HG03135 (cell line): ENCODE measurements around the gene ABCC2.
"Not testable (repeated sequence)": the region's sequence is repeated elsewhere in the genome, so short reads cannot be mapped to it uniquely, and the experiment has no call there.

Experiments used
- ATAC-seq: cut with Tn5 transposase; IDR thresholded peaks from one replicate; pipeline ENCODE4 v1.9.1; 2021; ENCODE audit warnings: mild to moderate bottlenecking, moderate library complexity; ENCODE audit not compliant: unreplicated experiment

The ABCC2 gene

DNA sequence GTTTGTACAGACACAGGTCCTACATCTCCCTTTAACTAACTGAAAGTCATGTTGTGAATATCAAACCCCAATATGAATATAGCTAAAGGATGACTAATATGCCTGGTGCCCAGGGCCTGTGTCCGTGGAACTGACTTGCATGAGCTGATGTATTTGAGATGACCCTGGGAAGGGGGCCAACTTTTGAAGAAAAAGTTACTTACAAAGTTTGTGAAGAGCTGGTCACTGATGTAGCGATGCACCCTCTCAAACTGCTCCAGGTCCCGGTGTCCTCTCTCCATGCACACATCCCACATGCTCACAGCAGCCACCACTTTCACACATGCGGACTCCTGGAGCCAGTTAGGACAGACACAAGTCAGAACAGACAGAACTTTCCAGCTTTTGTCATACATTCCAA is 106.2 kb downstream of the ABCC2 start:
- ATAC-seq: no peak

DNA sequence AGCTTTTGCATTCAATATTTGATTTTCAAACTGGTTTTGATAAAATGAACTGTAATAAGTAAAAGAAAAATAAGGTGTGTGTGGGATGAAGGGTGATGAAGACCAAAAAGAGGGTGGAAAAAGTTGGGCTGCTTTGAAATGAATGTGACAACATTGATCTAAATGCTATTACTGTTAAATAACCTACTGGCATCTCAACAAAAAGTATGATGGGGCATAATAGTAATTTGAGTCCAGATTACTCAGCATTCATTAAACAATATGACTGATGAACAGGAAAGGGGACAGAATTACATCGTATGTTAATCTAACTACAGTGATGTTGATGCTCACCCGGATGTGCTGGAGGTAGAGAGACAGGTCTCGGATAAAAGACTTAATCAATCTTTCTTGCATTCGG is 112.2 kb downstream of the ABCC2 start:
- ATAC-seq: no peak

- ATAC-seq: not testable (repeated sequence)
These were observed 112.6 kb downstream of the ABCC2 start for GRCh38 chr10:99895066-99895465.

DNA sequence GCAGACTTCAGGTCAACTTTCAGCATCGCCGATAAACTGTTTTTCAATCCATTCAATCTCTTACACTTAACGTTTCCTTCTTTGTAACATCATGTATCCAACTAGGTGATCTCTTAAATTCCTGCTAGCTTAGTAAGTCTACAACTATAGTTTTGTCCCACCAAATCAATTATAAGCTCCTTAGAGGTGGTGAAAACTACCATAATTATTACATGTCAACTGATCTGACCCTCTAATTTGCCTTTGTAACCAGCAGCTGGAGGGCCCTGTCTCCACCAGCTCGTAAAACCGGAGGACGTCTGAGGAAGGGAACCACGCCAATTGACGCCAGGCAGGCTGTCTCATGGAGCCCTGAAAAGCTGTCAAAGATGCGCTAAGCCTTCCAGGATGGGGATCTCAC is 113.4 kb downstream of the ABCC2 start:
- no peak for ATAC-seq
